GM12878 (cell line): ENCODE measurements around the gene SYNGR4. TPM values are rescaled to one million over a fixed set of nuclear protein-coding genes. Genes with fewer than 3 reads are reported as not detected.

Experiments
- ATAC-seq: fragments of 200-7000 bp; cut with Tn5 transposase; 3 replicates; pipeline ENCODE4 v1.9.1; 2020; ENCODE audit warnings: mild to moderate bottlenecking, moderate library complexity
- BruUV-seq: library from RNA; stranded (reverse); fragments of 400-500 nt; replicated peaks from 2 replicates; lab custom pipeline; 2021; lab: Mats Ljungman, UMichigan
- CTCF ChIA-PET: fragments of 300-600 bp; sonication (Branson Sonifier 250); formaldehyde crosslinking; extraction: SDS; loops from one replicate; lab custom pipeline; 2021; ENCODE audit warnings: inconsistent platforms; lab: Yijun Ruan, JAX
- POLR2A ChIA-PET: fragments of 350-600 bp; formaldehyde crosslinking; extraction: SDS; loops from one replicate; lab custom pipeline; 2021; ENCODE audit warnings: inconsistent platforms; lab: Charles Lee
- RAD21 ChIA-PET: fragments of 300-600 bp; sonication (Branson Sonifier 250); formaldehyde crosslinking; loops from one replicate; lab custom pipeline; 2023; ENCODE audit warnings: antibody characterized with exemption; ENCODE audit not compliant: unreplicated experiment; lab: Charles Lee
- SMC1A ChIA-PET: fragments of 300-600 bp; sonication (Branson Sonifier 250); formaldehyde crosslinking; loops from one replicate; lab custom pipeline; 2023; ENCODE audit not compliant: unreplicated experiment, uncharacterized antibody; lab: Charles Lee
- DNase-seq: peaks from one replicate; pipeline ENCODE4 v3.0.0-alpha.2; 2011; ENCODE audit warnings: low read depth, low spot score
- FAIRE-seq: peaks from 3 replicates; lab custom pipeline; 2011; peaks lifted over from hg19 to GRCh38; lab: Jason Lieb, UNC
- H2AFZ ChIP-seq: 2 replicates; pipeline ENCODE4 v1.6.0; 2011; ENCODE audit warnings: low read depth, low read length, control low read depth; ENCODE audit not compliant: control insufficient read depth
- H3K27ac ChIP-seq: 2 replicates; pipeline ENCODE4 v1.5.1; 2011; ENCODE audit warnings: control low read depth; ENCODE audit not compliant: control insufficient read depth, insufficient read depth
- H3K27me3 ChIP-seq, 2 experiments: replicated peaks in 1 of 2; 2 replicates each; pipeline versions ENCODE4 v1.6.0 to v1.6.1; 2011; ENCODE audit warnings: low read length in 1 of 2; ENCODE audit not compliant: control insufficient read depth in 2 of 2, insufficient read depth in 2 of 2
- H3K36me3 ChIP-seq, 2 experiments: 2 replicates each; pipeline ENCODE4 v1.5.1; 2011; ENCODE audit warnings: low read length in 1 of 2; ENCODE audit not compliant: control insufficient read depth in 2 of 2, insufficient read depth in 2 of 2
- H3K4me1 ChIP-seq: 2 replicates; pipeline ENCODE4 v1.6.1; 2011; ENCODE audit warnings: mild to moderate bottlenecking, low read length, moderate library complexity, mixed read lengths; ENCODE audit not compliant: control insufficient read depth, insufficient read depth
- H3K4me2 ChIP-seq: 2 replicates; pipeline ENCODE4 v1.6.0; 2011; ENCODE audit warnings: control low read depth; ENCODE audit not compliant: control insufficient read depth, insufficient read depth
- H3K4me3 ChIP-seq: fragments of 200-600 bp; sonication (generic); 2 replicates; pipeline ENCODE4 v1.5.1; 2016
- H3K79me2 ChIP-seq: 2 replicates; pipeline ENCODE4 v1.6.0; 2011; ENCODE audit warnings: low read length; ENCODE audit not compliant: control insufficient read depth, insufficient read depth
- H3K9ac ChIP-seq: 2 replicates; pipeline ENCODE4 v1.8.0; 2011; ENCODE audit warnings: low read length, control low read depth, mixed read lengths; ENCODE audit not compliant: control insufficient read depth, insufficient read depth
- H3K9me3 ChIP-seq: replicated peaks from 3 replicates; pipeline ENCODE4 v1.5.1; 2011; ENCODE audit warnings: mild to moderate bottlenecking, low read length; ENCODE audit not compliant: control insufficient read depth, insufficient read depth
- H4K20me1 ChIP-seq: 2 replicates; pipeline ENCODE4 v1.6.0; 2011; ENCODE audit not compliant: control insufficient read depth, insufficient read depth
- EGR1 ChIP-seq, 2 experiments: IDR thresholded peaks; 1 replicate in 1 of 2; 2 replicates in 1 of 2; pipeline ENCODE4 v1.6.1; 2011 to 2012; ENCODE audit warnings: low read depth in 2 of 2, low read length in 2 of 2, borderline replicate concordance in 1 of 2, mild to moderate bottlenecking in 1 of 2, moderate library complexity in 1 of 2
- EZH2 ChIP-seq: IDR thresholded peaks from 2 replicates; pipeline ENCODE4 v1.6.1; 2012; ENCODE audit warnings: low read depth, mild to moderate bottlenecking, control low read depth, inconsistent platforms, low read length, borderline replicate concordance; ENCODE audit not compliant: control insufficient read depth
- FOXK2 ChIP-seq: fragments of 450-650 bp; IDR thresholded peaks from 2 replicates; pipeline ENCODE4 v1.6.1; 2017; ENCODE audit warnings: mild to moderate bottlenecking, moderate library complexity
- KAT2A ChIP-seq: conservative IDR thresholded peaks from 2 replicates; pipeline ENCODE4 v1.6.1; 2011; ENCODE audit warnings: low read depth, low read length; ENCODE audit not compliant: control insufficient read depth
- MEF2A ChIP-seq: IDR thresholded peaks from 2 replicates; pipeline ENCODE4 v1.6.1; 2011; ENCODE audit warnings: low read depth, mild to moderate bottlenecking, low read length, moderate library complexity; ENCODE audit not compliant: insufficient read depth
- MTA2 ChIP-seq: fragments of 450-650 bp; IDR thresholded peaks from 2 replicates; pipeline ENCODE4 v1.6.1; 2016; ENCODE audit warnings: low read depth, mild to moderate bottlenecking, moderate library complexity
- RAD51 ChIP-seq: fragments of 450-650 bp; IDR thresholded peaks from 2 replicates; pipeline ENCODE4 v1.6.1; 2016; ENCODE audit warnings: moderate library complexity, mild to moderate bottlenecking, inconsistent platforms
- STAT3 ChIP-seq: IDR thresholded peaks from 2 replicates; pipeline ENCODE4 v1.6.1; 2011; ENCODE audit warnings: low read depth, low read length, improper control_type of control experiment
- SUPT20H ChIP-seq: IDR thresholded peaks from 2 replicates; pipeline ENCODE4 v1.6.1; 2011; ENCODE audit warnings: low read depth, mild to moderate bottlenecking, low read length, moderate library complexity, borderline replicate concordance; ENCODE audit not compliant: control insufficient read depth
- ZBED1 ChIP-seq: IDR thresholded peaks from 2 replicates; pipeline ENCODE4 v1.6.1; 2016; ENCODE audit warnings: borderline replicate concordance
- ZNF207 ChIP-seq: fragments of 450-650 bp; IDR thresholded peaks from 2 replicates; pipeline ENCODE4 v1.6.1; 2014; ENCODE audit warnings: antibody characterized with exemption, mild to moderate bottlenecking, borderline replicate concordance
- ZZZ3 ChIP-seq: IDR thresholded peaks from 2 replicates; pipeline ENCODE4 v1.6.1; 2011; ENCODE audit warnings: low read depth; ENCODE audit not compliant: control insufficient read depth, insufficient read length
- WGBS: methylation state at CpG from one replicate; pipeline ENCODE4 v1.1.6; 2016; ENCODE audit warnings: low lambda C conversion rate; ENCODE audit not compliant: insufficient replicate concordance, insufficient coverage; ENCODE audit errors: missing lambda C conversion rate; 5-methylcytosine and 5-hydroxymethylcytosine counted together
- in situ Hi-C: fragments of 300-500 bp; cut with MboI; formaldehyde crosslinking; loops from 9 replicates; pipeline ENCODE4 v1.14.3; 2018; ENCODE audit warnings: mixed read lengths
- intact Hi-C: fragments of 100-400 bp; cut with micrococcal nuclease; formaldehyde crosslinking; loops from one replicate; pipeline ENCODE4 v1.14.2; 2022; ENCODE audit not compliant: unreplicated experiment
- polyA plus RNA-seq, 11 experiments: library from polyadenylated mRNA; depleted of rRNA in 4 of 11; unstranded in 6 of 11; stranded (reverse) in 5 of 11; fragments of >200 nt; fragmentation: Nextera tagmentation in 4 of 11; fragmentation: Illumina TruSeq in 1 of 11; extraction: Ambion mirVana in 4 of 11; extraction: Trizol in 1 of 11; gene quantifications; 1 replicate in 1 of 11; 2 replicates in 10 of 11; pipeline versions ENCODE4 v1.2.1 to v1.2.3, GENCODE V29; 2011 to 2016; ENCODE audit warnings: inconsistent platforms in 2 of 11, missing spikeins in 2 of 11, low read depth in 1 of 11
- total RNA-seq, 4 experiments: library from RNA; depleted of rRNA in 3 of 4; stranded (reverse); fragments of >200 nt in 3 of 4; fragmentation: Illumina TruSeq in 1 of 4; extraction: Trizol in 1 of 4; gene quantifications; 2 replicates each; pipeline versions ENCODE4 v1.2.1 to v1.2.3, GENCODE V29; 2013 to 2021
- TF ChIP-seq, protein P1 (sequence below): IDR thresholded peaks from 2 replicates; pipeline ENCODE4 v1.6.1; 2011; ENCODE audit warnings: borderline replicate concordance, low read depth, mild to moderate bottlenecking, moderate library complexity, mixed read lengths, low read length; ENCODE audit not compliant: insufficient read depth; ENCODE audit errors: extremely low read length
- TF ChIP-seq, protein P2 (sequence below): IDR thresholded peaks from 2 replicates; pipeline ENCODE4 v1.6.1; 2011; ENCODE audit warnings: low read depth, mild to moderate bottlenecking, low read length, moderate library complexity, borderline replicate concordance; ENCODE audit errors: extremely low read depth
- TF ChIP-seq, protein P3 (sequence below): IDR thresholded peaks from 2 replicates; pipeline ENCODE4 v1.6.1; 2011; ENCODE audit warnings: borderline replicate concordance, low read depth, mild to moderate bottlenecking, moderate library complexity, low read length; ENCODE audit not compliant: insufficient read depth, poor library complexity, severe bottlenecking
- TF ChIP-seq, protein P4 (sequence below): IDR thresholded peaks from 2 replicates; pipeline ENCODE4 v1.6.1; 2012; ENCODE audit warnings: low read depth, low read length, improper control_type of control experiment
- TF ChIP-seq, protein P5 (sequence below): fragments of 450-650 bp; IDR thresholded peaks from 2 replicates; pipeline ENCODE4 v1.6.1; 2016; ENCODE audit warnings: mild to moderate bottlenecking

Gene SYNGR4
- total and polyA plus RNA-seq, 10 of the 15 experiments (the other 5 are each of a cell fraction or from before 2014, with no cell fraction given): 0.08 to 0.72 (median 0.17) TPM; not detected in 6

DNA sequence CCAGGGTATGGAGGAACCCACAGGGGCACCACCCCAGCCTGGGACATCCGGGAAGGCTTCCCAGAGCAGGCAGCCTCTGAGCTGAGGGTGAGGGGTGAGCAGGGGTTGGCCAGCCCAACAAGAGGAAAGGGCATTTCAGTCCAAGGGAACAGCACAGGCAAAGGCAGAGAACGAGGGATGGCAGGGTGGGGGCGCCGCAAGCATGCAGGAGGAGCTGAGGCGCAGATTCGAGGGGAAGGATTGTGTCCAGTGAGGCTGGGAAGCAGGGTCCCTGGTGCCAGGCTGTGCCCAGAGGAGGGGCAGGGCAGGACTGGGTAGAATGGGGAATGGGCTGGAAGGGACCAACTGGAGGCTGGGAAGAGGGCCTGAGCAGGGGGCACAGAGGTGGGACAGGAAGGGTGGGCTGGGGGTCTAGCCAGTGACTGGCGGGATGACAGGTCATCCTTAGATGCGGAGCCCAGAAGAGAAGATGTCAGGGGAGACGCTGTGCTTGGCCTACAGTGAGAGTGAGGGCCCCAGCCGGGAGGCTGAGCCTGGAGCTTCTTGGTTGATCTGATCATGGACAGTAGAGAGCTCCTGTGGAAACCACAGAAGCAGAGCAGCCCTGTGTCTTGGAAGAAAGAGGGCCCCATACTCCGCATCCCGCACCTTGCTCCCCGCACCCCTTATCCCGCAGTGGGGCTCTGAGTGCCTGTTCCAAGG, 25.2 kb upstream of the SYNGR4 start:
- TF ChIP-seq, protein P1, sequence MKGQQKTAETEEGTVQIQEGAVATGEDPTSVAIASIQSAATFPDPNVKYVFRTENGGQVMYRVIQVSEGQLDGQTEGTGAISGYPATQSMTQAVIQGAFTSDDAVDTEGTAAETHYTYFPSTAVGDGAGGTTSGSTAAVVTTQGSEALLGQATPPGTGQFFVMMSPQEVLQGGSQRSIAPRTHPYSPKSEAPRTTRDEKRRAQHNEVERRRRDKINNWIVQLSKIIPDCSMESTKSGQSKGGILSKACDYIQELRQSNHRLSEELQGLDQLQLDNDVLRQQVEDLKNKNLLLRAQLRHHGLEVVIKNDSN: no peak
- TF ChIP-seq FOXK2 (no peak), STAT3 (no peak), EGR1 (IDR thresholded peaks at IDR 0.05; ENCODE audit: borderline replicate concordance in 1 of 2, low read depth in 2 of 2, low read length in 2 of 2) (no peak), ZNF207 (no peak), RAD51 (no peak), ZZZ3 (no peak), MEF2A (no peak), SUPT20H (no peak), ZBED1 (no peak), KAT2A (no peak), MTA2 (no peak), EZH2 (no peak)
- TF ChIP-seq, protein P2, sequence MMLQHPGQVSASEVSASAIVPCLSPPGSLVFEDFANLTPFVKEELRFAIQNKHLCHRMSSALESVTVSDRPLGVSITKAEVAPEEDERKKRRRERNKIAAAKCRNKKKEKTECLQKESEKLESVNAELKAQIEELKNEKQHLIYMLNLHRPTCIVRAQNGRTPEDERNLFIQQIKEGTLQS: no peak
- TF ChIP-seq, protein P3, sequence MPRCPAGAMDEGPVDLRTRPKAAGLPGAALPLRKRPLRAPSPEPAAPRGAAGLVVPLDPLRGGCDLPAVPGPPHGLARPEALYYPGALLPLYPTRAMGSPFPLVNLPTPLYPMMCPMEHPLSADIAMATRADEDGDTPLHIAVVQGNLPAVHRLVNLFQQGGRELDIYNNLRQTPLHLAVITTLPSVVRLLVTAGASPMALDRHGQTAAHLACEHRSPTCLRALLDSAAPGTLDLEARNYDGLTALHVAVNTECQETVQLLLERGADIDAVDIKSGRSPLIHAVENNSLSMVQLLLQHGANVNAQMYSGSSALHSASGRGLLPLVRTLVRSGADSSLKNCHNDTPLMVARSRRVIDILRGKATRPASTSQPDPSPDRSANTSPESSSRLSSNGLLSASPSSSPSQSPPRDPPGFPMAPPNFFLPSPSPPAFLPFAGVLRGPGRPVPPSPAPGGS: no peak
- TF ChIP-seq, protein P4, sequence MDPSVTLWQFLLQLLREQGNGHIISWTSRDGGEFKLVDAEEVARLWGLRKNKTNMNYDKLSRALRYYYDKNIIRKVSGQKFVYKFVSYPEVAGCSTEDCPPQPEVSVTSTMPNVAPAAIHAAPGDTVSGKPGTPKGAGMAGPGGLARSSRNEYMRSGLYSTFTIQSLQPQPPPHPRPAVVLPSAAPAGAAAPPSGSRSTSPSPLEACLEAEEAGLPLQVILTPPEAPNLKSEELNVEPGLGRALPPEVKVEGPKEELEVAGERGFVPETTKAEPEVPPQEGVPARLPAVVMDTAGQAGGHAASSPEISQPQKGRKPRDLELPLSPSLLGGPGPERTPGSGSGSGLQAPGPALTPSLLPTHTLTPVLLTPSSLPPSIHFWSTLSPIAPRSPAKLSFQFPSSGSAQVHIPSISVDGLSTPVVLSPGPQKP: no peak
- TF ChIP-seq, protein P5, sequence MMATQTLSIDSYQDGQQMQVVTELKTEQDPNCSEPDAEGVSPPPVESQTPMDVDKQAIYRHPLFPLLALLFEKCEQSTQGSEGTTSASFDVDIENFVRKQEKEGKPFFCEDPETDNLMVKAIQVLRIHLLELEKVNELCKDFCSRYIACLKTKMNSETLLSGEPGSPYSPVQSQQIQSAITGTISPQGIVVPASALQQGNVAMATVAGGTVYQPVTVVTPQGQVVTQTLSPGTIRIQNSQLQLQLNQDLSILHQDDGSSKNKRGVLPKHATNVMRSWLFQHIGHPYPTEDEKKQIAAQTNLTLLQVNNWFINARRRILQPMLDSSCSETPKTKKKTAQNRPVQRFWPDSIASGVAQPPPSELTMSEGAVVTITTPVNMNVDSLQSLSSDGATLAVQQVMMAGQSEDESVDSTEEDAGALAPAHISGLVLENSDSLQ: no peak
- Histone ChIP-seq H2AFZ (no peak overlapping the region), H3K4me2 (no peak overlapping the region), H3K9ac (no peak overlapping the region), H3K27ac (no peak overlapping the region), H3K4me1 (peaks cover 5% of the 10 kb centered on the region; the same call in 1 of the 2 replicates), H4K20me1 (no peaks in the 10 kb centered on the region), H3K36me3 (peaks cover 0 to 2% of the 10 kb centered on the region in 2 experiments; a peak in 2 of 4 replicates), H3K79me2 (no peaks in the 10 kb centered on the region), H3K9me3 (no peaks in the 10 kb centered on the region), H3K4me3 (no peak overlapping the region), H3K27me3 (no peaks in the 10 kb centered on the region)
- in situ Hi-C loops: no loop called here
- SMC1A ChIA-PET: no interaction called here
- 88% methylated on average over 14 of the region's 14 CpGs for WGBS
- CTCF ChIA-PET: interaction anchor here (0.8 to 1.3 kb wide), 3 partner anchors 12 to 245 kb away, joined by 4 read pairs; no protein-coding TSS in a partner anchor
- DNase-seq (no peak), FAIRE-seq (no peak), ATAC-seq (no peak)
- RAD21 ChIA-PET: interaction anchor here (0.6 kb wide), 2 partner anchors 14 to 167 kb away, joined by 3 to 4 read pairs; partner anchors contain the start of gene EMP3
- POLR2A ChIA-PET: no interaction called here
- no TSS peak for BruUV-seq
- intact Hi-C loops: no loop called here
